ENCODE results near the gene MICAL3. TPM values are rescaled to one million over a fixed set of nuclear protein-coding genes. Genes with fewer than 3 reads are reported as not detected.

The MICAL3 gene
- polyA plus RNA-seq, 2 of the 4 experiments (the other 2 are of a cell fraction), result 20.5 to 30.1 TPM

GRCh38 chr22:17964643-17965042, 59.7 kb downstream of the MICAL3 start:
- no peak for FAIRE-seq
- DNase-seq (ENCODE audit: low read depth in 1 of 2, low spot score in 1 of 2), result no peak
- Histone ChIP-seq H3K9me3 (no peaks in the 10 kb centered on the region), H3K4me2 (no peak overlapping the region), H3K4me1 (peaks cover 30% of the 10 kb centered on the region), H3K4me3 (no peak overlapping the region), H3K27ac (peak overlapping the region in 1 of 2 experiments; percentile 38; a peak in 2 of 6 replicates)
- 93% methylated on average over 10 of the region's 10 CpGs for WGBS (ENCODE audit: missing lambda C conversion rate)
- TF ChIP-seq EP300 (IDR thresholded peaks at IDR 0.05) (no peak), ZFP36 (IDR thresholded peaks at IDR 0.05; ENCODE audit: borderline replicate concordance, partially characterized antibody) (no peak), HMGXB4 (CRISPR knock-in tag; IDR thresholded peaks at IDR 0.05; ENCODE audit: borderline replicate concordance) (no peak), FOSL2 (IDR thresholded peaks at IDR 0.05) (no peak), FOSL2 (CRISPR knock-in tag; IDR thresholded peaks at IDR 0.05) (no peak), HES2 (IDR thresholded peaks at IDR 0.05) (no peak), ZSCAN20 (CRISPR knock-in tag; IDR thresholded peaks at IDR 0.05) (no peak), TFCP2L1 (CRISPR knock-in tag; IDR thresholded peaks at IDR 0.05) (no peak), JUNB (IDR thresholded peaks at IDR 0.05) (no peak), PHF8 (IDR thresholded peaks at IDR 0.05; ENCODE audit: borderline replicate concordance, low read depth) (no peak), PBX3 (IDR thresholded peaks at IDR 0.05) (no peak), BHLHE40 (IDR thresholded peaks at IDR 0.05; ENCODE audit: low read depth, low read length) (no peak), BCL3 (IDR thresholded peaks at IDR 0.05) (no peak), RCOR1 (IDR thresholded peaks at IDR 0.05; ENCODE audit: low read depth, low read length) (no peak)
- CTCF ChIA-PET, result interaction anchor here (1.2 kb wide), 1 partner anchor 134 kb away, joined by 3 read pairs; no protein-coding TSS in a partner anchor
- POLR2A ChIA-PET, result no interaction called here
- ATAC-seq, result no peak

- ATAC-seq (no peak; a peak in 1 of 6 replicates), FAIRE-seq (no peak), DNase-seq (ENCODE audit: low read depth in 1 of 2, low spot score in 1 of 2) (no peak)
- CTCF ChIA-PET, result interaction anchor here (1.2 kb wide), 1 partner anchor 134 kb away, joined by 3 read pairs; no protein-coding TSS in a partner anchor
- Histone ChIP-seq H3K27ac (peak overlapping the region in 1 of 2 experiments; percentile 38; a peak in 1 of 6 replicates), H3K4me3 (no peak overlapping the region), H3K4me2 (no peak overlapping the region), H3K9me3 (no peaks in the 10 kb centered on the region), H3K4me1 (peaks cover 25% of the 10 kb centered on the region)
- TF ChIP-seq MAFK (IDR thresholded peaks at IDR 0.05; ENCODE audit: partially characterized antibody) (no peak), JUNB (IDR thresholded peaks at IDR 0.05) (no peak), HOXA7 (CRISPR knock-in tag; IDR thresholded peaks at IDR 0.05) (no peak), CHD4 (IDR thresholded peaks at IDR 0.05; ENCODE audit: borderline replicate concordance) (no peak), PBX3 (IDR thresholded peaks at IDR 0.05) (no peak), ZSCAN20 (CRISPR knock-in tag; IDR thresholded peaks at IDR 0.05) (no peak), NR3C1 (IDR thresholded peaks at IDR 0.05) (no peak), CTCF (IDR thresholded peaks at IDR 0.05) (no peak), HES2 (IDR thresholded peaks at IDR 0.05) (no peak), BCL3 (IDR thresholded peaks at IDR 0.05) (no peak), TFCP2L1 (CRISPR knock-in tag; IDR thresholded peaks at IDR 0.05) (no peak), RCOR1 (IDR thresholded peaks at IDR 0.05; ENCODE audit: low read depth, low read length) (no peak), REST (IDR thresholded peaks at IDR 0.05) (no peak), SMC3 (IDR thresholded peaks at IDR 0.05) (no peak)
- 86% methylated on average over 6 of the region's 6 CpGs for WGBS (ENCODE audit: missing lambda C conversion rate)
- POLR2A ChIA-PET, result no interaction called here
Measured at GRCh38 chr22:17964156-17964555, 60.2 kb downstream of the MICAL3 start.
